GM12892 (cell line): ENCODE results near the gene FAM83B.

Source experiments
- DNase-seq: peaks from one replicate; pipeline ENCODE4 v3.0.0; 2011; ENCODE audit not compliant: insufficient read length
- FAIRE-seq: peaks from 2 replicates; lab custom pipeline; 2011; peaks lifted over from hg19 to GRCh38; lab: Jason Lieb, UNC
- POLR2A ChIP-seq: IDR thresholded peaks from 2 replicates; pipeline ENCODE4 v1.6.1; 2011; ENCODE audit warnings: low read depth, low read length, control low read depth
- POLR2AphosphoS5 ChIP-seq: IDR thresholded peaks from 2 replicates; pipeline ENCODE4 v1.6.1; 2011; ENCODE audit warnings: low read depth, low read length, control low read depth
- TAF1 ChIP-seq: IDR thresholded peaks from 2 replicates; pipeline ENCODE4 v1.6.1; 2011; ENCODE audit warnings: low read depth, mild to moderate bottlenecking, control low read depth, low read length, borderline replicate concordance

FAM83B gene

GRCh38 chr6:54910431-54910884 is 63.9 kb downstream of the FAM83B start:
- TF ChIP-seq POLR2A (no peak), TAF1 (no peak), POLR2AphosphoS5 (no peak)
- no peak for DNase-seq
- no peak for FAIRE-seq

DNA sequence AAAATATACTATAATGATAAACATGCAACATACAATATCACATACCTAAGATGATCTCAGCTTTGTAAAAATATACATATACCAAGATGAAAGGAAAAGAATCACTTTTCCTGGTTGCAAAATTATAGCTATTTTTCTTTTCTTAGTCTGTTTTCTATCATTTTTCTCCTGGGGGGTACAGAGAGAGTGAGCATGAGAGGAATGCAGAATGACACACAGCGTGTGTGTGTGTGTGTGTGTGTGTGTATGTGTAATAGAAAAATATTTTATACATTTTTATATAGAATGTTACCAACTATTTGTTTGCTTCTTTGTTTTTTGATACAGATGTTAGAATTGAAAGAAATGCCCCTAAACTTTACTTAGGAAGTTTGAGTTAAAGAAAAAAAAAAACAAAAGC is 64.3 kb downstream of the FAM83B start:
- no peak for TF ChIP-seq POLR2AphosphoS5
- no peak for TF ChIP-seq TAF1
- no peak for TF ChIP-seq POLR2A

GRCh38 chr6:54913211-54913610 is 66.6 kb downstream of the FAM83B start:
- no peak for TF ChIP-seq POLR2AphosphoS5
- no peak for TF ChIP-seq TAF1
- no peak for TF ChIP-seq POLR2A
- FAIRE-seq (no peak), DNase-seq (no peak)

More for the DNA sequence above, 64.3 kb downstream of the FAM83B start:
- FAIRE-seq (no peak), DNase-seq (no peak)

GRCh38 chr6:54916858-54917257 is 70.3 kb downstream of the FAM83B start:
- FAIRE-seq (no peak), DNase-seq (no peak)
- TF ChIP-seq POLR2A, result no peak
- TF ChIP-seq TAF1, result no peak
- TF ChIP-seq POLR2AphosphoS5, result no peak

DNA sequence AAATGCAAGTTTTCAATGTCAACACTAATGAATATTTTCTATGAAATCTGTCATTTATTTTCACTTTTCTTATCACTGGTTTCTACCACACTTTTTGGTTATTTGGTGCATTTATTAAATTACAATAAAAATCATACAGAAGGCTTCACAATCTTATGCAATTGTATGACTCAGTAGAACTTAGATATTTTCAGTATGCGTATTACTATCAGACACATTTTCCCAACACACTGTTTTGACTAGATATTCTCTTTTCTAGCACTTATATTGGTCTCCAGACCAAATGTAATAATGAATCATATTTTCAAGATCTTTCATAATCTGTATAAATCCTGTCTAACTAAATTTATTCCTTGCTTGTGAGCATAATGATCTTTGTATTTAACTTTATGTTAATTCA is 74.1 kb downstream of the FAM83B start:
- DNase-seq (no peak), FAIRE-seq (no peak)
- no peak for TF ChIP-seq TAF1
- no peak for TF ChIP-seq POLR2AphosphoS5
- TF ChIP-seq POLR2A, result no peak

DNA sequence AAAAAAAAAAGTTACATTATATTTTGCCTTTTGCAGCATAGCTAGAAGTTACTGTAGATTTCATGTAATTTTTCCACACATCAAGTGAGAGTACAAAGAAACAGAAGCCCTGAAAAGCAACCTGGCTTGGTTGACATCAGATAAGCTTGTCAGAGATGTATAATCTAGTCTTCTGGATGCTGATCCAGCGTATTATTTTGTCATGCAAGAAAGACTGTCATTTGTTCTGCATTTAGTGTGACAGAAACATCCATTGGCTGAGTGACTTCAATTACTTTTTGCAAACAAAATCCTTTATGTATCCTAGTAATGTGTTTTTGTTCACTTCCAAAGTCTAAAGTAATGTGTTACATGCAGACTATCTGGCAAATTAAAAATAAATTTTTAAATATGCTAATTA is 75.3 kb downstream of the FAM83B start:
- FAIRE-seq (no peak), DNase-seq (no peak)
- TF ChIP-seq POLR2A (no peak), POLR2AphosphoS5 (no peak), TAF1 (no peak)

GRCh38 chr6:54929245-54929909 is 82.8 kb downstream of the FAM83B start:
- FAIRE-seq, result no peak
- TF ChIP-seq TAF1, result no peak
- TF ChIP-seq POLR2A, result no peak
- TF ChIP-seq POLR2AphosphoS5, result no peak
- DNase-seq, result no peak

DNA sequence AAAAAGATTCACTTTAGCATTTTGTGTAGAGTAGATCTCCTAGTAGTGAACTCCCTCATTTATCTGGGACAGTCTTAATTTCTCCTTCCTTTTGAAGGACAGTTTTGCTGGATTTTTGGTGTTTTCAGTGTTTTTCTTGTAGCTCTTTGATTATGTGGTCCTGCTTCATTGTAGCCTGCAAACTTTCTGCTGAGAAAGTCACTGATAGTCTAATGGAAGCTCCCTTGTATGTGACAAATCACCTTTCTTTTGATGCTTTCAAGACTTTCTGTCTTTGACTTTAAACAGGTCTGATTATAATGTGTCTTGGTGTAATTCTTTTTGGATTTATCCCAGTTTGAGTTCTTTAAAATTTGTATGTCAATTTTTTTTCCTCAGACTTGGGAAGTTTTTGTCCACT is 86.1 kb downstream of the FAM83B start:
- no peak for DNase-seq
- no peak for FAIRE-seq
- TF ChIP-seq POLR2AphosphoS5 (no peak), POLR2A (no peak), TAF1 (no peak)

- TF ChIP-seq POLR2AphosphoS5, result no peak
- TF ChIP-seq TAF1, result no peak
- TF ChIP-seq POLR2A, result no peak
- FAIRE-seq (no peak), DNase-seq (no peak)
These were observed 89.2 kb downstream of the FAM83B start for GRCh38 chr6:54935739-54936138.

- DNase-seq (no peak), FAIRE-seq (no peak)
- TF ChIP-seq POLR2AphosphoS5 (no peak), POLR2A (no peak), TAF1 (no peak)
These were observed 90.8 kb downstream of the FAM83B start for GRCh38 chr6:54937371-54937770.

DNA sequence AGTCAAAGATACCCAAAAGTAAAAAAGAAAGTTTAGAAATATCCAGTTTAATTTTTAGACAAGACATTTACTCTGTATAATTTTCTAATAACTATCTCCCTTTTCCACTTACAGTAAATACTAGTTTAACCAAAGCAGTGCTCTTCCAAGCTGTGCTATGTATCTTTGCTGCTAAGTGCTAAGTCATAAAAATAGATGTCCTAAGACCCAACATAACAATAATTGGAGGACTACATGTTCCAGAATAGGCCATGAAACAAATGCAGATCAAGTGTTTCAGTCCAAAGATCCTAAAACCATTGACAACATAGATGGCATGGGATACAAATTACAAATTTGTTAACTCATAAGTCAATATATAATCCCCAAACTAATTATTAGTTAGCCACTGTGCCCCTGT is 111.1 kb downstream of the FAM83B start:
- FAIRE-seq (no peak), DNase-seq (no peak)
- TF ChIP-seq POLR2AphosphoS5 (no peak), POLR2A (no peak), TAF1 (no peak)

DNA sequence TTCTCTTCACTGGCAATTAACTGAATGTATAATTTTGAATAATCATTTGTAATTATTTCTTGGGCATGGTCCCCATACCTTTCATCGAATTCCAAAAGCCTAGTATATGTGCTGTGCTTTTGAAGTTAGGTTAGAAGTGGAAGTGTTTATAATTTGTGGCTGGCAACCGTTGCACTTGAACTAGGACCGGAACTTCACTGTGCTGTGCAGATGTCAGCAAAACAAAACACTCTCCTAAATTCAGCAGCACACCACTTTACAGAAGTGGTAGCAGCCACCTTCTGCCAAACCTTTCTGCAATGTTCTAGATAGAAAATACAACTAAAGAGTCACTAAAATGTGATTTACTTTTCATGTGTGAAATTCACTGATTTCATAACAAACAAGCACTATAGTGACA is 111.9 kb downstream of the FAM83B start:
- TF ChIP-seq POLR2A, result no peak
- TF ChIP-seq POLR2AphosphoS5, result no peak
- TF ChIP-seq TAF1, result no peak
- FAIRE-seq, result no peak
- DNase-seq, result no peak
